ENCODE results near the gene PPP1R27. TPM values are rescaled to one million over a fixed set of nuclear protein-coding genes. Genes with fewer than 3 reads are reported as not detected.

Gene PPP1R27
- total RNA-seq, 2 experiments from 2014 or later = not detected

DNA sequence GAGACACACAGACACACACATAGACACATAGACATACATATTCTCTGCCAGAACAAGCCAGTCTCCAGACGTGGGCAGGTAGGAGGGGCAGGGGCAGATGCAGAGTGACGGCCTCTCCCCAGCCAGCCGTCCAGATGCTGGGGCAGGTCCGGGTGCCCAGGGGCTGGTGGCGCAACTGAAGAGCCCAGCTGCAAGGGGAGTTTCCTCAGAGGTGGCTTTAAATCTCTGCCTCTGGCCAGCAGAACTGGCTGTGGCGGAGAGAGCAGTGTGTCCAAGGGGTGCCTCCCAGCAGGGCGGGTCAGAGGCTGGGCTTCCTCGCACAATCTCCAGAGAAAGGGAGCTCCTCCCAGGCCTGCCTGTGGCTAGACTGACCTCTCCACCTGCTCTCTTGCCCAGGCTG is 40.3 kb downstream of the PPP1R27 start:
- no peak overlapping the region for H3K27ac Mint-ChIP-seq
- no peak for DNase-seq
- no peaks in the 10 kb centered on the region for H3K36me3 Mint-ChIP-seq
- no peak overlapping the region for H3K4me3 Mint-ChIP-seq
- no peaks in the 10 kb centered on the region for H3K4me1 Mint-ChIP-seq
- no peaks in the 10 kb centered on the region for H3K9me3 Mint-ChIP-seq
- peaks cover 4% of the 10 kb centered on the region for H3K27me3 Mint-ChIP-seq

DNA sequence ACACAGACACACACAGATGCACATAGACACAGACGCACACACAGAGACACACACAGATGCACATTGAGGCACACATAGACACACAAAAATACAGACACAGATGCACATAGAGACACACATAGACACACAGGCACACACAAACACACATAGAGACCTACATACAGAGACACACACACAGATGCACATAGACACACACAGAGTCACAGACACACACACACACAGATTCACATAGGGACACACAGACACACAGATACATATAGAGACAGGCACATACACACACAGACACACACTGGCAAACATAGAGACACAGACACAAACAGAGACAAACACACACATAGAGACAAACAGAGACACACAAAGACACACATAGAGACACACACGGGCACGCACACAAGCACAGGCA is 40.8 kb downstream of the PPP1R27 start:
- Mint-ChIP-seq H3K27me3 (no peaks in the 10 kb centered on the region), H3K4me3 (no peak overlapping the region), H3K27ac (no peak overlapping the region), H3K4me1 (no peaks in the 10 kb centered on the region), H3K9me3 (no peaks in the 10 kb centered on the region), H3K36me3 (no peaks in the 10 kb centered on the region)
- no peak for DNase-seq

DNA sequence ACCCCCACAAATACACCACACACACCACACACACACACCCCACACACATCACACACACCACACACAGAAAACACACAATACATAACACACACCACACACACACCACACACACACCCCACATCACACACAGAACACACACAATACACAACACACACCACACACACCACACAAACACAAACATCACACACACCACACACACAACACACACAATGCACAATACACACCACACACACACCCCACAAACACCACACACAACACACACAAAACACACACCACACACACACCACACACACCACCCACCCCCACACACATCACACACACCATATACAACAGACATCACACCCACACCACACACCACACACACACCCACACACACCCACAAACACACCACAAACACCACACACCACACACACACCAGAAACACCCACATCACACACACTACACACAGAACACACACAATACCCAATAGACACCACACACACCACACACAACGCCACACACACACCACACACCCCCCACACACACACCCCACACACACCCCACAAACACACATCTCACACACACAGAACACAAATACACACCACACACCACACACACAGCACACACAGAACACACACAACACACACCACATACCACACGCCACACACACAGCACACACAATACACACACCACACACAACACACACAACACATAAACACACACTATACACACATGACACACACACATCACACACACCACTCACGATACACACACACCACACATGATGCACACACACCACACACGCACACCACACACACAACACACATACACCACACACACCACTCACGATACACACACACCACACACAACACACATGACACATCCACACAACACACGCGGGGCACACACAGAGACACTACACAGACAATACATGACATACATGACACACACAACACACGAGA is 41.9 kb downstream of the PPP1R27 start:
- Mint-ChIP-seq H3K27me3 (no peaks in the 10 kb centered on the region), H3K4me3 (no peak overlapping the region), H3K27ac (no peak overlapping the region), H3K36me3 (no peaks in the 10 kb centered on the region), H3K9me3 (no peaks in the 10 kb centered on the region), H3K4me1 (no peaks in the 10 kb centered on the region)
- no peak for DNase-seq

Other genes with a start within 250 kb of the PPP1R27 start
- gene NPLOC4, start 197.9 kb downstream of the PPP1R27 start, total RNA-seq = 100 to 1,000 TPM; 103 TPM
- gene TSPAN10, start 197.9 kb downstream of the PPP1R27 start, total RNA-seq = under 1 TPM; 0.19 to 0.26 TPM
- gene PDE6G, start 178.5 kb downstream of the PPP1R27 start, total RNA-seq = 1 to 10 TPM; 8.6 to 9.1 TPM
- 10 to 100 TPM; 53.0 to 56.1 TPM for gene OXLD1, start 168.4 kb downstream of the PPP1R27 start, total RNA-seq
- 10 to 100 TPM; 54.8 to 63.3 TPM for gene CCDC137, start 168.3 kb downstream of the PPP1R27 start, total RNA-seq
- gene ARL16, start 151.3 kb downstream of the PPP1R27 start, total RNA-seq = 10 to 100 TPM; 17.9 to 19.2 TPM
- gene HGS, start 151.0 kb downstream of the PPP1R27 start, total RNA-seq = 100 to 1,000 TPM in 1 of 2 experiments, 10 to 100 TPM in 1; 99.3 to 107 TPM
- gene MRPL12, start 131.7 kb downstream of the PPP1R27 start, total RNA-seq = 100 to 1,000 TPM; 211 to 227 TPM
- 10 to 100 TPM; 41.0 to 43.4 TPM for gene SLC25A10, start 122.8 kb downstream of the PPP1R27 start, total RNA-seq
- gene GCGR, start 30.9 kb downstream of the PPP1R27 start, total RNA-seq = not detected
- 10 to 100 TPM; 45.4 to 48.4 TPM for gene MCRIP1, start 1.8 kb downstream of the PPP1R27 start, total RNA-seq
- 100 to 1,000 TPM; 395 to 405 TPM for gene P4HB, start 25.5 kb upstream of the PPP1R27 start, total RNA-seq
- gene ARHGDIA, start 36.3 kb upstream of the PPP1R27 start, total RNA-seq = 100 to 1,000 TPM; 556 to 594 TPM
- gene ALYREF, start 56.5 kb upstream of the PPP1R27 start, total RNA-seq = 100 to 1,000 TPM; 306 to 311 TPM
- gene ANAPC11, start 56.7 kb upstream of the PPP1R27 start, total RNA-seq = 100 to 1,000 TPM; 119 to 126 TPM
- gene NPB, start 67.2 kb upstream of the PPP1R27 start, total RNA-seq = under 1 TPM in 1 of 2 experiments, not detected in 1; 0.47 TPM
- 10 to 100 TPM; 20.8 to 21.4 TPM for gene PCYT2, start 76.3 kb upstream of the PPP1R27 start, total RNA-seq
- 10 to 100 TPM; 27.3 to 30.1 TPM for gene SIRT7, start 83.1 kb upstream of the PPP1R27 start, total RNA-seq
- 10 to 100 TPM; 18.4 to 19.2 TPM for gene MAFG, start 92.7 kb upstream of the PPP1R27 start, total RNA-seq
- 100 to 1,000 TPM; 158 to 169 TPM for gene PYCR1, start 102.2 kb upstream of the PPP1R27 start, total RNA-seq
- not detected for gene MYADML2, start 112.2 kb upstream of the PPP1R27 start, total RNA-seq
- under 1 TPM; 0.19 to 0.36 TPM for gene NOTUM, start 126.1 kb upstream of the PPP1R27 start, total RNA-seq
- gene ASPSCR1, start 142.6 kb upstream of the PPP1R27 start, total RNA-seq = 10 to 100 TPM; 21.7 to 22.5 TPM
- gene CENPX, start 187.8 kb upstream of the PPP1R27 start, total RNA-seq = 100 to 1,000 TPM; 119 to 131 TPM
- 10 to 100 TPM; 16.5 to 17.3 TPM for gene LRRC45, start 188.3 kb upstream of the PPP1R27 start, total RNA-seq
- gene RAC3, start 196.6 kb upstream of the PPP1R27 start, total RNA-seq = 1 to 10 TPM; 4.7 to 5.1 TPM
- gene DCXR, start 202.6 kb upstream of the PPP1R27 start, total RNA-seq = 100 to 1,000 TPM in 1 of 2 experiments, 10 to 100 TPM in 1; 93.3 to 104 TPM
- 10 to 100 TPM; 13.9 to 14.5 TPM for gene RFNG, start 216.8 kb upstream of the PPP1R27 start, total RNA-seq
- 100 to 1,000 TPM in 1 of 2 experiments, 10 to 100 TPM in 1; 94.2 to 103 TPM for gene GPS1, start 216.8 kb upstream of the PPP1R27 start, total RNA-seq
- 100 to 1,000 TPM; 175 to 190 TPM for gene DUS1L, start 230.8 kb upstream of the PPP1R27 start, total RNA-seq

Data from activated naive CD8-positive, alpha-beta T cell treated with anti-CD3 and anti-CD28 coated beads for 36 hours (primary cell).